Measurements from ENCODE around the gene HOXC12.

- TF ChIP-seq CTCF (IDR thresholded peaks at IDR 0.05; ENCODE audit: control extremely low read depth in 1 of 3, insufficient read depth in 1 of 3, low read depth in 1 of 3, low read length in 3 of 3) = no peak
- TF ChIP-seq JUND (IDR thresholded peaks at IDR 0.05; ENCODE audit: low read length) = no peak
Measured at GRCh38 chr12:53991077-53991460, 36.4 kb downstream of the HOXC12 start.

Measured in H1 (cell line).